AG09309 (cell line): ENCODE results near the gene TMC1.
"Not testable (repeated sequence)": the region's sequence is repeated elsewhere in the genome, so short reads cannot be mapped to it uniquely, and the experiment has no call there.

ENCODE experiments used
- DNase-seq: peaks from one replicate; pipeline ENCODE4 v3.0.0-alpha.2; 2010; ENCODE audit warnings: low read depth
- H3K4me3 ChIP-seq: 2 replicates; pipeline ENCODE4 v1.5.1; 2011; ENCODE audit warnings: mild to moderate bottlenecking, low read depth, low read length, moderate library complexity; ENCODE audit not compliant: control insufficient read depth
- CTCF ChIP-seq: IDR thresholded peaks from 2 replicates; pipeline ENCODE4 v1.5.1; 2011; ENCODE audit warnings: mild to moderate bottlenecking, low read depth, low read length, inconsistent platforms; ENCODE audit not compliant: insufficient read depth, control insufficient read depth; ENCODE audit errors: missing control alignments

The TMC1 gene

GRCh38 chr9:72521416-72521815 lies at the start of gene TMC1:
TSS of gene TMC1 (plus strand) at chr9:72521608. CDS start at chr9:72648649, 127,041 bp downstream.
- not testable (repeated sequence) for DNase-seq, H3K4me3 ChIP-seq

- no peak for DNase-seq
- TF ChIP-seq CTCF, result no peak
- H3K4me3 ChIP-seq, result no peak overlapping the region
These were observed 47.7 kb upstream of the TMC1 start for GRCh38 chr9:72473474-72474261.

GRCh38 chr9:72474676-72475075 lies 46.7 kb upstream of the TMC1 start:
- TF ChIP-seq CTCF, result no peak
- no peak overlapping the region for H3K4me3 ChIP-seq
- DNase-seq, result no peak

- DNase-seq, result no peak
- no peak for TF ChIP-seq CTCF
These were observed 45.3 kb upstream of the TMC1 start for GRCh38 chr9:72476100-72476499.

GRCh38 chr9:72476617-72477437 lies 44.6 kb upstream of the TMC1 start:
- no peak for DNase-seq
- TF ChIP-seq CTCF, result no peak
- no peak overlapping the region for H3K4me3 ChIP-seq

More at GRCh38 chr9:72476100-72476499, 45.3 kb upstream of the TMC1 start:
- H3K4me3 ChIP-seq, result no peak overlapping the region

GRCh38 chr9:72477930-72478518 lies 43.4 kb upstream of the TMC1 start:
- no peak overlapping the region for H3K4me3 ChIP-seq
- DNase-seq, result no peak
- TF ChIP-seq CTCF, result no peak
